ENCODE measurements around the gene OSGIN1.

Gene OSGIN1

DNA sequence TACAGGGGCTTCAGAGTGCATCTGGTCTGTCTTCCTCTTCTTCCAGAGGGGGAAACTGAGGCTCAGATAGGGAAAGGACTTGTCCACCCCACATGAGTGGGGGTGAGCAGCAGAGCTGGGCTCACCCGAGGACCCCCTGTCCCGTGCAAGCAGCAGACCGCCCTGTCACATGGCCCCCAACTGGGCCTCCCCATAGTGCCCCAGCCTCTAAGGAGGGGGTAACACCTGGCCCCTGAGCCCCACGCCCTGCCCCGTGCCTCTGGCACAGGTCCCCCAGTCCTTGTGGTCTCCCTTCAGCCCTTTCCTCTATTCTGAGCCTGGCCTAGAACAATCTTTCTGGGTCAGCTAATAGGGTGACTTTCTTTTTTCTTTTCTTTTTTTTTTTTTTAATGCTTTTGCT, 8.6 kb downstream of the OSGIN1 start:
- Histone ChIP-seq H3K9ac (ENCODE audit: low read depth, low read length) (no peak overlapping the region), H3K36me3 (ENCODE audit: insufficient read depth, low read length) (no peaks in the 10 kb centered on the region), H3K4me1 (ENCODE audit: insufficient read depth, low read length) (no peaks in the 10 kb centered on the region), H3K9me3 (ENCODE audit: insufficient read depth, low read length, severe bottlenecking) (no peaks in the 10 kb centered on the region), H3K27ac (ENCODE audit: low read length) (no peak overlapping the region), H4K20me1 (ENCODE audit: insufficient read depth, low read length) (no peaks in the 10 kb centered on the region), H3K4me3 (ENCODE audit: low read depth in 1 of 2, low read length in 2 of 2) (no peak overlapping the region), H2AFZ (ENCODE audit: low read depth, low read length) (no peak overlapping the region), H3K27me3 (ENCODE audit: insufficient read depth, low read length, poor library complexity) (no peaks in the 10 kb centered on the region), H3K4me2 (ENCODE audit: insufficient read depth, low read length) (no peak overlapping the region), H3K79me2 (ENCODE audit: insufficient read depth, low read length) (no peaks in the 10 kb centered on the region)
- no peak for TF ChIP-seq EZH2 (IDR thresholded peaks at IDR 0.05; ENCODE audit: borderline replicate concordance, low read depth, low read length, severe bottlenecking)
- TF ChIP-seq, protein P1, sequence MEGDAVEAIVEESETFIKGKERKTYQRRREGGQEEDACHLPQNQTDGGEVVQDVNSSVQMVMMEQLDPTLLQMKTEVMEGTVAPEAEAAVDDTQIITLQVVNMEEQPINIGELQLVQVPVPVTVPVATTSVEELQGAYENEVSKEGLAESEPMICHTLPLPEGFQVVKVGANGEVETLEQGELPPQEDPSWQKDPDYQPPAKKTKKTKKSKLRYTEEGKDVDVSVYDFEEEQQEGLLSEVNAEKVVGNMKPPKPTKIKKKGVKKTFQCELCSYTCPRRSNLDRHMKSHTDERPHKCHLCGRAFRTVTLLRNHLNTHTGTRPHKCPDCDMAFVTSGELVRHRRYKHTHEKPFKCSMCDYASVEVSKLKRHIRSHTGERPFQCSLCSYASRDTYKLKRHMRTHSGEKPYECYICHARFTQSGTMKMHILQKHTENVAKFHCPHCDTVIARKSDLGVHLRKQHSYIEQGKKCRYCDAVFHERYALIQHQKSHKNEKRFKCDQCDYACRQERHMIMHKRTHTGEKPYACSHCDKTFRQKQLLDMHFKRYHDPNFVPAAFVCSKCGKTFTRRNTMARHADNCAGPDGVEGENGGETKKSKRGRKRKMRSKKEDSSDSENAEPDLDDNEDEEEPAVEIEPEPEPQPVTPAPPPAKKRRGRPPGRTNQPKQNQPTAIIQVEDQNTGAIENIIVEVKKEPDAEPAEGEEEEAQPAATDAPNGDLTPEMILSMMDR (IDR thresholded peaks at IDR 0.05; ENCODE audit: borderline replicate concordance, extremely low read depth, low read length, poor library complexity, severe bottlenecking): no peak
- DNase-seq (no peak), ATAC-seq (ENCODE audit: insufficient read depth, low read depth) (no peak)

DNA sequence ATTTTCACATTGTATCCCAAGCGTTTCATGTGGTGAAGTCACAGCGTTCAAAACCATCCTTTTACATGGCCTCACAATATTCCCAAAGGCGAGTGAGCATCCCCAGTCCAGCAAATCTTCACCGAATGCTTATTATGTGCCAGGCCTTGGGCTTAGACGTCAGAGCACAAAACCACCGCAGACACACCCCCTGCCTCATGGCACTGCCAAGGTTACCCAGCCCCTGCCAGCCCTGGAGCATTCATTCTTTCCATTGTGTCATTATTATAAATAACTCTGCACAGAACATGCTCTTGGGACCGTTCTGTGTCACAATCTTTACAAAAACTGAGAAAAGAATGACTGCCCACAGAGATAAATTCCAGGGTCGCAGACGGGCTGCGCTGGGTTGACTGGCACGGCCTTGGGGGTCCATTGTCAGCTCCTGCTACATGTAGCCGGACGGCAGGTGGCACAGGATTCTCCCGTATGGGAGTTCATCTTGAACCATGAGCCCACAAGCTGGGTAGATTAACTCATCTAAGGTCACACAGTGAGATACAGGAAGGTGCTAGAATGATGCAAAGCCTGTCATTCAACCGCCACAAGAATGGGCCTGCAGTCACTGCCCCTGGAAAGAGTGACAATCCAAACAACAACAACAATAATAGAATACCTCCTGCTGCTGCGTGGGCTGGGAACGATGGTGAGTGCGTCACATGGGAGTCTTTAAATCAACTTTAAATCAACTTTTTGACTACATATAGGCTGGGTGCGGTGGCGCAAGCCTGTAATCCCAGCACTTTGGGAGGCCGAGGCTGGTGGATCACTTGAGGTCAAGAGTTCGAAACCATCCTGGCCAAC, 10.5 kb downstream of the OSGIN1 start:
- H3K36me3 ChIP-seq (ENCODE audit: insufficient read depth, low read length): no peaks in the 10 kb centered on the region
- H3K79me2 ChIP-seq (ENCODE audit: insufficient read depth, low read length): no peaks in the 10 kb centered on the region
- H3K27me3 ChIP-seq (ENCODE audit: insufficient read depth, low read length, poor library complexity): no peaks in the 10 kb centered on the region
- H3K9ac ChIP-seq (ENCODE audit: low read depth, low read length): no peak overlapping the region
- no peaks in the 10 kb centered on the region for H4K20me1 ChIP-seq (ENCODE audit: insufficient read depth, low read length)
- H3K4me2 ChIP-seq (ENCODE audit: insufficient read depth, low read length): no peak overlapping the region
- no peak for DNase-seq
- H3K9me3 ChIP-seq (ENCODE audit: insufficient read depth, low read length, severe bottlenecking): no peaks in the 10 kb centered on the region
- no peak for ATAC-seq (ENCODE audit: insufficient read depth, low read depth)
- H2AFZ ChIP-seq (ENCODE audit: low read depth, low read length): no peak overlapping the region
- no peaks in the 10 kb centered on the region for H3K4me1 ChIP-seq (ENCODE audit: insufficient read depth, low read length)
- no peak overlapping the region for H3K27ac ChIP-seq (ENCODE audit: low read length)
- H3K4me3 ChIP-seq (ENCODE audit: low read depth in 1 of 2, low read length in 2 of 2): no peak overlapping the region
- TF ChIP-seq, protein P1 (IDR thresholded peaks at IDR 0.05; ENCODE audit: borderline replicate concordance, extremely low read depth, low read length, poor library complexity, severe bottlenecking): no peak
- no peak for TF ChIP-seq EZH2 (IDR thresholded peaks at IDR 0.05; ENCODE audit: borderline replicate concordance, low read depth, low read length, severe bottlenecking)

DNA sequence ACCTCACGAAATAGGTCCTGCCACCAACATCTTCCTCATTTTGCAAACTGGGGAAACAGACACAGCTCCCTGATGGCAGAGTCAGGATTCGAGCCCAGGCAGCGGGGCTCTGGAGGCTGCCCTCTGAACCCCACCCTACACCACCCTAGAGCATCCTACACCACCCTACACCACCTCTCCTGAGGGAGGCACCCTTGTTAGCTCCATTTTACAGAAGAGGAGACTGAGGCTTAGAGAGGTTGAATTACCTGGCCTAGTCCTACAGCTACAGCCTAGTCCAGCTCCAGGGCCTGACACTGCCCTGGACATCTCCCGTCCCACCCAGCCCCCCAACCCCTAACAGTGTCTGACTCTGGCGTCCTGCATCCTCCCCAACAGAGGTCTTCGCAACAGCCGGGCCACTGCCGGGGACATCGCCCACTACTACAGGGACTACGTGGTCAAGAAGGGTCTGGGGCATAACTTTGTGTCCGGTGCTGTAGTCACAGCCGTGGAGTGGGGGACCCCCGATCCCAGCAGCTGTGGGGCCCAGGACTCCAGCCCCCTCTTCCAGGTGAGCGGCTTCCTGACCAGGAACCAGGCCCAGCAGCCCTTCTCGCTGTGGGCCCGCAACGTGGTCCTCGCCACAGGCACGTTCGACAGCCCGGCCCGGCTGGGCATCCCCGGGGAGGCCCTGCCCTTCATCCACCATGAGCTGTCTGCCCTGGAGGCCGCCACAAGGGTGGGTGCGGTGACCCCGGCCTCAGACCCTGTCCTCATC, 11.8 kb downstream of the OSGIN1 start:
- no peak for ATAC-seq (ENCODE audit: insufficient read depth, low read depth)
- no peak for DNase-seq
- Histone ChIP-seq H3K9me3 (ENCODE audit: insufficient read depth, low read length, severe bottlenecking) (no peaks in the 10 kb centered on the region), H2AFZ (ENCODE audit: low read depth, low read length) (no peak overlapping the region), H3K4me2 (ENCODE audit: insufficient read depth, low read length) (no peak overlapping the region), H3K9ac (ENCODE audit: low read depth, low read length) (no peak overlapping the region), H3K36me3 (ENCODE audit: insufficient read depth, low read length) (no peaks in the 10 kb centered on the region), H3K4me3 (ENCODE audit: low read depth in 1 of 2, low read length in 2 of 2) (no peak overlapping the region), H4K20me1 (ENCODE audit: insufficient read depth, low read length) (no peaks in the 10 kb centered on the region; the same call in 1 of the 2 replicates), H3K27ac (ENCODE audit: low read length) (no peak overlapping the region), H3K4me1 (ENCODE audit: insufficient read depth, low read length) (no peaks in the 10 kb centered on the region), H3K27me3 (ENCODE audit: insufficient read depth, low read length, poor library complexity) (no peaks in the 10 kb centered on the region), H3K79me2 (ENCODE audit: insufficient read depth, low read length) (no peaks in the 10 kb centered on the region)
- TF ChIP-seq, protein P1 (IDR thresholded peaks at IDR 0.05; ENCODE audit: borderline replicate concordance, extremely low read depth, low read length, poor library complexity, severe bottlenecking): no peak
- TF ChIP-seq EZH2 (IDR thresholded peaks at IDR 0.05; ENCODE audit: borderline replicate concordance, low read depth, low read length, severe bottlenecking): no peak
